Caco-2 (cell line): Measurements from ENCODE around the gene GRM2. TPM values are rescaled to one million over a fixed set of nuclear protein-coding genes. Genes with fewer than 3 reads are reported as not detected.

Experiments used
- BruUV-seq: library from RNA; stranded (reverse); fragments of 400-500 nt; replicated peaks from 2 replicates; lab custom pipeline; 2021; lab: Mats Ljungman, UMichigan
- CTCF ChIA-PET: fragments of 300-600 bp; sonication (Branson Sonifier 250); formaldehyde crosslinking; loops from one replicate; lab custom pipeline; 2022; ENCODE audit warnings: antibody characterized with exemption; lab: Charles Lee
- POLR2A ChIA-PET: fragments of 300-600 bp; sonication (Branson Sonifier 250); formaldehyde crosslinking; loops from one replicate; lab custom pipeline; 2022; ENCODE audit warnings: antibody characterized with exemption; lab: Charles Lee
- DNase-seq, 2 experiments: peaks; one replicate each; pipeline versions ENCODE4 v3.0.0 to v3.0.0-alpha.2; 2020 to 2022
- H3K27me3 ChIP-seq: replicated peaks from 2 replicates; pipeline ENCODE4 v1.6.0; 2011; ENCODE audit warnings: low read length; ENCODE audit not compliant: control insufficient read depth, insufficient read depth
- H3K36me3 ChIP-seq: 2 replicates; pipeline ENCODE4 v1.5.1; 2011; ENCODE audit warnings: low read length; ENCODE audit not compliant: control insufficient read depth, insufficient read depth
- H3K4me1 ChIP-seq: fragments of 250-450 bp; sonication (Bioruptor Pico); 2 replicates; pipeline ENCODE4 v1.5.1; 2020; ENCODE audit warnings: mild to moderate bottlenecking
- H3K4me3 ChIP-seq: 2 replicates; pipeline ENCODE4 v1.5.1; 2011; ENCODE audit warnings: low read depth, mild to moderate bottlenecking, control low read depth, low read length
- H3K9me3 ChIP-seq: fragments of 250-450 bp; sonication (Bioruptor Pico); 2 replicates; pipeline ENCODE4 v1.5.1; 2020; ENCODE audit warnings: mild to moderate bottlenecking, moderate library complexity
- H3K27ac Mint-ChIP-seq: one replicate; pipeline ENCODE4 v1.8.0; 2022; ENCODE audit warnings: mixed read lengths; ENCODE audit not compliant: unreplicated experiment
- H3K27me3 Mint-ChIP-seq: one replicate; pipeline ENCODE4 v1.8.0; 2022; ENCODE audit warnings: mixed read lengths; ENCODE audit not compliant: insufficient read depth, unreplicated experiment
- H3K36me3 Mint-ChIP-seq: one replicate; pipeline ENCODE4 v1.8.0; 2022; ENCODE audit warnings: mild to moderate bottlenecking, mixed read lengths; ENCODE audit not compliant: insufficient read depth, unreplicated experiment
- H3K4me1 Mint-ChIP-seq: one replicate; pipeline ENCODE4 v1.8.0; 2022; ENCODE audit warnings: low read depth, mixed read lengths; ENCODE audit not compliant: unreplicated experiment
- H3K4me3 Mint-ChIP-seq: one replicate; pipeline ENCODE4 v1.8.0; 2022; ENCODE audit warnings: mild to moderate bottlenecking, moderate library complexity, mixed read lengths; ENCODE audit not compliant: unreplicated experiment
- H3K9me3 Mint-ChIP-seq: one replicate; pipeline ENCODE4 v1.8.0; 2022; ENCODE audit warnings: mixed read lengths; ENCODE audit not compliant: unreplicated experiment
- intact Hi-C: fragments of 100-400 bp; cut with micrococcal nuclease; formaldehyde crosslinking; loops from one replicate; pipeline ENCODE4 v1.10.0; 2022; ENCODE audit not compliant: unreplicated experiment
- total RNA-seq: library from RNA; stranded (reverse); gene quantifications from 2 replicates; pipeline ENCODE4 v1.2.3, GENCODE V29; 2022
- TF ChIP-seq, protein P1 (sequence below), 2 experiments: fragments of 200-600 bp in 1 of 2; IDR thresholded peaks; 1 replicate in 1 of 2; 2 replicates in 1 of 2; pipeline versions ENCODE4 v1.5.1 to v1.8.0; 2011 to 2022; ENCODE audit warnings: antibody characterized with exemption in 1 of 2, control low read depth in 1 of 2, inconsistent platforms in 1 of 2, low read depth in 1 of 2, low read length in 1 of 2, mild to moderate bottlenecking in 1 of 2, moderate library complexity in 1 of 2; ENCODE audit not compliant: insufficient read depth in 1 of 2, severe bottlenecking in 1 of 2, unreplicated experiment in 1 of 2

The GRM2 gene
- total RNA-seq, 1 experiment from 2014 or later, result 0.14 TPM

GRCh38 chr3:51703761-51704510 lies 2.9 kb upstream of the GRM2 start:
- Histone ChIP-seq H3K4me1 (no peaks in the 10 kb centered on the region), H3K4me3 (no peak overlapping the region), H3K36me3 (no peaks in the 10 kb centered on the region), H3K27me3 (peaks cover 2% of the 10 kb centered on the region; the same call in 1 of the 2 replicates), H3K9me3 (no peaks in the 10 kb centered on the region)
- Mint-ChIP-seq H3K36me3 (peaks cover 17% of the 10 kb centered on the region), H3K4me3 (no peak overlapping the region), H3K4me1 (peaks cover 8% of the 10 kb centered on the region), H3K9me3 (no peaks in the 10 kb centered on the region), H3K27ac (no peak overlapping the region), H3K27me3 (peaks cover 10% of the 10 kb centered on the region)
- no peak for DNase-seq
- intact Hi-C loops, result no loop called here
- POLR2A ChIA-PET, result interaction anchor here (0.6 kb wide), 1 partner anchor 225 kb away, joined by 7 read pairs; no protein-coding TSS in a partner anchor
- TF ChIP-seq, protein P1, sequence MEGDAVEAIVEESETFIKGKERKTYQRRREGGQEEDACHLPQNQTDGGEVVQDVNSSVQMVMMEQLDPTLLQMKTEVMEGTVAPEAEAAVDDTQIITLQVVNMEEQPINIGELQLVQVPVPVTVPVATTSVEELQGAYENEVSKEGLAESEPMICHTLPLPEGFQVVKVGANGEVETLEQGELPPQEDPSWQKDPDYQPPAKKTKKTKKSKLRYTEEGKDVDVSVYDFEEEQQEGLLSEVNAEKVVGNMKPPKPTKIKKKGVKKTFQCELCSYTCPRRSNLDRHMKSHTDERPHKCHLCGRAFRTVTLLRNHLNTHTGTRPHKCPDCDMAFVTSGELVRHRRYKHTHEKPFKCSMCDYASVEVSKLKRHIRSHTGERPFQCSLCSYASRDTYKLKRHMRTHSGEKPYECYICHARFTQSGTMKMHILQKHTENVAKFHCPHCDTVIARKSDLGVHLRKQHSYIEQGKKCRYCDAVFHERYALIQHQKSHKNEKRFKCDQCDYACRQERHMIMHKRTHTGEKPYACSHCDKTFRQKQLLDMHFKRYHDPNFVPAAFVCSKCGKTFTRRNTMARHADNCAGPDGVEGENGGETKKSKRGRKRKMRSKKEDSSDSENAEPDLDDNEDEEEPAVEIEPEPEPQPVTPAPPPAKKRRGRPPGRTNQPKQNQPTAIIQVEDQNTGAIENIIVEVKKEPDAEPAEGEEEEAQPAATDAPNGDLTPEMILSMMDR (IDR thresholded peaks at IDR 0.05; ENCODE audit: insufficient read depth in 1 of 2, low read depth in 1 of 2, low read length in 1 of 2, severe bottlenecking in 1 of 2, unreplicated experiment in 1 of 2), result no peak
- CTCF ChIA-PET, result interaction anchor here (0.5 to 0.6 kb wide), 2 partner anchors 239 to 600 kb away, joined by 4 to 6 read pairs; no protein-coding TSS in a partner anchor
- no TSS peak for BruUV-seq

- peaks cover 10% of the 10 kb centered on the region for H3K27me3 Mint-ChIP-seq
- intact Hi-C loops, result no loop called here
- DNase-seq, result no peak
- ChIA-PET CTCF (no interaction called here), POLR2A (no interaction called here)
- H3K4me3 Mint-ChIP-seq, result no peak overlapping the region
- H3K9me3 Mint-ChIP-seq, result no peaks in the 10 kb centered on the region
- no peak overlapping the region for H3K27ac Mint-ChIP-seq
- Histone ChIP-seq H3K4me3 (no peak overlapping the region), H3K4me1 (no peaks in the 10 kb centered on the region), H3K36me3 (no peaks in the 10 kb centered on the region), H3K27me3 (peaks cover 2% of the 10 kb centered on the region; the same call in 1 of the 2 replicates), H3K9me3 (no peaks in the 10 kb centered on the region)
- peaks cover 8% of the 10 kb centered on the region for H3K4me1 Mint-ChIP-seq
- TF ChIP-seq, protein P1 (IDR thresholded peaks at IDR 0.05; ENCODE audit: insufficient read depth in 1 of 2, low read depth in 1 of 2, low read length in 1 of 2, severe bottlenecking in 1 of 2, unreplicated experiment in 1 of 2), result no peak
- BruUV-seq, result no TSS peak
- H3K36me3 Mint-ChIP-seq, result peaks cover 17% of the 10 kb centered on the region
These were observed 2.3 kb upstream of the GRM2 start for GRCh38 chr3:51704511-51704950.

DNA sequence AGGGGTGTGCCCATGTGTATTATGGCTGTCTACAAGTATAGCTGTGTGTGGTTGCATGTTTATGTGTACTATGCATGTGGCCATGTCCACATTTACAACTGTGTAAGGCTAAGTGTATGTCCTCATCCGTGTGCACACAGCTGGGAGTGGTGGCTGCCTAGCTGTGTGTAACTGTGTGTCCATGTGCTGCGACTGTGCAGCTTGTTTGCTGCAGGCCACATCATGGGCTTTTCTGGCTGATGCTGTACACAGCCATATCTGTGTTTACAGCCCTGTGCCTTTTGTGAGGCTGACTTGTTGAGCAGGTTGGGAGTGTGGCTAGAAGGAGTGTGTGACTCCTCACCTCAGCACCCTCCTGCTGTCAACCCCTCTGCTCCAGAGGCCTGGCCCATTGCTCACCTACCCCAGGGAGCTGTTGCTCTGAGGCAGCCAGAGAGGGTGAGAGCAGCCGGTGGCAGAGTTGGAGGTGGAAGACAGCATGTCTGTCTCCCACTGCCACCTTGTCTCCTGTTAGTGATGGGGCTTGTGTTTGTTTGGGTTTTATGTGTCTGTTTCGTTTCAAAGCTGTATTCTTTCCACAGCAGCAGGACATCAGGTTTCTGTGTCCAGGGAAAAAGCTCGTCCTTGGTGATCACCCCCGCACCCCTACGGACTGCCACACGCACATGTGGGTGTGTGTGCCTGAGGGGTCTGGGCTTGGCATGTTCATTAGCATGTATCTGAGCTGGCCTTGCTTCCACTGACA lies 1.4 kb upstream of the GRM2 start:
- H3K27me3 ChIP-seq, result peaks cover 2% of the 10 kb centered on the region; the same call in 1 of the 2 replicates
- no peaks in the 10 kb centered on the region for H3K4me1 ChIP-seq
- no peaks in the 10 kb centered on the region for H3K36me3 ChIP-seq
- ChIA-PET CTCF (no interaction called here), POLR2A (no interaction called here)
- Mint-ChIP-seq H3K27me3 (peaks cover 10% of the 10 kb centered on the region), H3K27ac (no peak overlapping the region), H3K9me3 (no peaks in the 10 kb centered on the region), H3K4me1 (peaks cover 8% of the 10 kb centered on the region), H3K36me3 (peaks cover 17% of the 10 kb centered on the region), H3K4me3 (no peak overlapping the region)
- BruUV-seq, result no TSS peak
- no peaks in the 10 kb centered on the region for H3K9me3 ChIP-seq
- intact Hi-C loops, result no loop called here
- DNase-seq, result no peak
- H3K4me3 ChIP-seq, result no peak overlapping the region
- TF ChIP-seq, protein P1 (IDR thresholded peaks at IDR 0.05; ENCODE audit: insufficient read depth in 1 of 2, low read depth in 1 of 2, low read length in 1 of 2, severe bottlenecking in 1 of 2, unreplicated experiment in 1 of 2), result no peak
